Measurements from ENCODE around the gene HSD17B10. TPM values are rescaled to one million over a fixed set of nuclear protein-coding genes. Genes with fewer than 3 reads are reported as not detected.

HSD17B10 gene
- total and polyA plus RNA-seq, 2 experiments from 2014 or later, result 78.9 to 121 TPM

DNA sequence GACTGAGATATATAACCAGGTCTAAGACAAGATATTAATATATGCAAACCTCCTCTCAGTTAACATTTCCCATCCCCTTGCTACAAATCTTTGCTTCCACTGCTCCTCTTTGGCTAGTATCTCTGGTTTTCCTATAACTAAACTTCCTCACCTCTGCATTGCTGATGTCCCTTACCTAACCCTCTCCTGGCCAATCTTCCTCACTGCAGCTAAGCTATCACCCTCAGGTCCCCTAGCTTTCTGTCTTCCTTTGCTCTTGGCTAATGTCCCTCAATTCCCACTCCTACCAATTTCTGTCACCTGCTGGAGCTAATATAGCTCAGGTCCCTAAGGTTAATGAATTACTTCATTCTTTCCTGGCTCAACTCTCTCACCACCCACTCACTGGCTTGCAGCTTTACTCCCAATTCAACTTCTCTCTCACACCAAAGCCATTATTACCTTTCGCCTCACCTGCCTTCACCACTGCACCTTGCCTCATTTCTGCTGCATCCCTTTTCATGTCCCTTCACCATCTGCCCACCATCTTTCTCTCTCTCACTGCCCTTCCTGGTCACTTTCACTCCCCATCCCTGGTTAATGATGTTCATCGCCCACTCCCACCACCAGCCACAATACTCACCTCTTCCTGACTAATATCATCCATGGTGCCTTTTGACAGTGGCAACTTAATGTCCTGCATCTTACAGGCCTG is 38.4 kb downstream of the HSD17B10 start:
- Histone ChIP-seq H2AFZ (no peak overlapping the region), H3K36me3 (ENCODE audit: insufficient read depth) (peaks cover 9% of the 10 kb centered on the region; the same call in 1 of the 2 replicates), H3K4me2 (no peak overlapping the region), H3K4me3 (no peak overlapping the region), H3K4me1 (ENCODE audit: insufficient read depth) (peaks cover 4% of the 10 kb centered on the region; the same call in 1 of the 2 replicates), H3K9me2 (ENCODE audit: insufficient read depth) (no peaks in the 10 kb centered on the region), H3K27ac (ENCODE audit: low read depth) (no peak overlapping the region), H4K20me1 (replicated peaks; ENCODE audit: insufficient read depth) (no peaks in the 10 kb centered on the region; the same call in none of the 2 replicates), H3K79me2 (replicated peaks; ENCODE audit: insufficient read depth) (no peaks in the 10 kb centered on the region), H3F3A (replicated peaks; ENCODE audit: low read depth) (no peaks in the 10 kb centered on the region), H3K27me3 (ENCODE audit: insufficient read depth) (no peaks in the 10 kb centered on the region)
- H3K27me3 Mint-ChIP-seq (ENCODE audit: insufficient read depth, low read depth, poor library complexity), result peaks cover 2% of the 10 kb centered on the region
- no peak for ATAC-seq
- DNase-seq (ENCODE audit: low spot score), result no peak
- H3K4me3 Mint-ChIP-seq, result no peak overlapping the region
- no peak for TF ChIP-seq STAT1 (IDR thresholded peaks at IDR 0.05; ENCODE audit: unreplicated experiment)
- TF ChIP-seq, protein P1, sequence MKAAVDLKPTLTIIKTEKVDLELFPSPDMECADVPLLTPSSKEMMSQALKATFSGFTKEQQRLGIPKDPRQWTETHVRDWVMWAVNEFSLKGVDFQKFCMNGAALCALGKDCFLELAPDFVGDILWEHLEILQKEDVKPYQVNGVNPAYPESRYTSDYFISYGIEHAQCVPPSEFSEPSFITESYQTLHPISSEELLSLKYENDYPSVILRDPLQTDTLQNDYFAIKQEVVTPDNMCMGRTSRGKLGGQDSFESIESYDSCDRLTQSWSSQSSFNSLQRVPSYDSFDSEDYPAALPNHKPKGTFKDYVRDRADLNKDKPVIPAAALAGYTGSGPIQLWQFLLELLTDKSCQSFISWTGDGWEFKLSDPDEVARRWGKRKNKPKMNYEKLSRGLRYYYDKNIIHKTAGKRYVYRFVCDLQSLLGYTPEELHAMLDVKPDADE (IDR thresholded peaks at IDR 0.05), result no peak
- TF ChIP-seq NANOG (IDR thresholded peaks at IDR 0.05; ENCODE audit: borderline replicate concordance), result no peak
- no peak for TF ChIP-seq CREB1 (CRISPR knock-in tag; IDR thresholded peaks at IDR 0.05; ENCODE audit: low read depth)
- no peak for TF ChIP-seq ZNF331 (CRISPR knock-in tag; IDR thresholded peaks at IDR 0.05; ENCODE audit: low read depth)
- TF ChIP-seq EZH2phosphoT487 (IDR thresholded peaks at IDR 0.05; ENCODE audit: unreplicated experiment), result no peak
- TF ChIP-seq ZNF114 (CRISPR knock-in tag; IDR thresholded peaks at IDR 0.05), result no peak
- TF ChIP-seq, protein P2, sequence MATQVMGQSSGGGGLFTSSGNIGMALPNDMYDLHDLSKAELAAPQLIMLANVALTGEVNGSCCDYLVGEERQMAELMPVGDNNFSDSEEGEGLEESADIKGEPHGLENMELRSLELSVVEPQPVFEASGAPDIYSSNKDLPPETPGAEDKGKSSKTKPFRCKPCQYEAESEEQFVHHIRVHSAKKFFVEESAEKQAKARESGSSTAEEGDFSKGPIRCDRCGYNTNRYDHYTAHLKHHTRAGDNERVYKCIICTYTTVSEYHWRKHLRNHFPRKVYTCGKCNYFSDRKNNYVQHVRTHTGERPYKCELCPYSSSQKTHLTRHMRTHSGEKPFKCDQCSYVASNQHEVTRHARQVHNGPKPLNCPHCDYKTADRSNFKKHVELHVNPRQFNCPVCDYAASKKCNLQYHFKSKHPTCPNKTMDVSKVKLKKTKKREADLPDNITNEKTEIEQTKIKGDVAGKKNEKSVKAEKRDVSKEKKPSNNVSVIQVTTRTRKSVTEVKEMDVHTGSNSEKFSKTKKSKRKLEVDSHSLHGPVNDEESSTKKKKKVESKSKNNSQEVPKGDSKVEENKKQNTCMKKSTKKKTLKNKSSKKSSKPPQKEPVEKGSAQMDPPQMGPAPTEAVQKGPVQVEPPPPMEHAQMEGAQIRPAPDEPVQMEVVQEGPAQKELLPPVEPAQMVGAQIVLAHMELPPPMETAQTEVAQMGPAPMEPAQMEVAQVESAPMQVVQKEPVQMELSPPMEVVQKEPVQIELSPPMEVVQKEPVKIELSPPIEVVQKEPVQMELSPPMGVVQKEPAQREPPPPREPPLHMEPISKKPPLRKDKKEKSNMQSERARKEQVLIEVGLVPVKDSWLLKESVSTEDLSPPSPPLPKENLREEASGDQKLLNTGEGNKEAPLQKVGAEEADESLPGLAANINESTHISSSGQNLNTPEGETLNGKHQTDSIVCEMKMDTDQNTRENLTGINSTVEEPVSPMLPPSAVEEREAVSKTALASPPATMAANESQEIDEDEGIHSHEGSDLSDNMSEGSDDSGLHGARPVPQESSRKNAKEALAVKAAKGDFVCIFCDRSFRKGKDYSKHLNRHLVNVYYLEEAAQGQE (IDR thresholded peaks at IDR 0.05; ENCODE audit: unreplicated experiment), result no peak
- TF ChIP-seq, protein P3, sequence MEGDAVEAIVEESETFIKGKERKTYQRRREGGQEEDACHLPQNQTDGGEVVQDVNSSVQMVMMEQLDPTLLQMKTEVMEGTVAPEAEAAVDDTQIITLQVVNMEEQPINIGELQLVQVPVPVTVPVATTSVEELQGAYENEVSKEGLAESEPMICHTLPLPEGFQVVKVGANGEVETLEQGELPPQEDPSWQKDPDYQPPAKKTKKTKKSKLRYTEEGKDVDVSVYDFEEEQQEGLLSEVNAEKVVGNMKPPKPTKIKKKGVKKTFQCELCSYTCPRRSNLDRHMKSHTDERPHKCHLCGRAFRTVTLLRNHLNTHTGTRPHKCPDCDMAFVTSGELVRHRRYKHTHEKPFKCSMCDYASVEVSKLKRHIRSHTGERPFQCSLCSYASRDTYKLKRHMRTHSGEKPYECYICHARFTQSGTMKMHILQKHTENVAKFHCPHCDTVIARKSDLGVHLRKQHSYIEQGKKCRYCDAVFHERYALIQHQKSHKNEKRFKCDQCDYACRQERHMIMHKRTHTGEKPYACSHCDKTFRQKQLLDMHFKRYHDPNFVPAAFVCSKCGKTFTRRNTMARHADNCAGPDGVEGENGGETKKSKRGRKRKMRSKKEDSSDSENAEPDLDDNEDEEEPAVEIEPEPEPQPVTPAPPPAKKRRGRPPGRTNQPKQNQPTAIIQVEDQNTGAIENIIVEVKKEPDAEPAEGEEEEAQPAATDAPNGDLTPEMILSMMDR (conservative IDR thresholded peaks at IDR 0.05; ENCODE audit: low read depth in 2 of 2), result no peak
- H3K36me3 Mint-ChIP-seq (ENCODE audit: low read depth), result peaks cover 55% of the 10 kb centered on the region
- H3K9me3 Mint-ChIP-seq, result no peaks in the 10 kb centered on the region
- peaks cover 15% of the 10 kb centered on the region for H3K4me1 Mint-ChIP-seq
- H3K27ac Mint-ChIP-seq, result no peak overlapping the region; the same call in 1 of the 2 replicates

Data from GM23338 (cell line).